ENCODE data around the gene ALOX15.
"Not testable (repeated sequence)": the region's sequence is repeated elsewhere in the genome, so short reads cannot be mapped to it uniquely, and the experiment has no call there.

Gene ALOX15

GRCh38 chr17:4617090-4617489, 24.4 kb downstream of the ALOX15 start:
- no peak for DNase-seq

GRCh38 chr17:4616476-4616875, 25.0 kb downstream of the ALOX15 start:
- no peak for DNase-seq

GRCh38 chr17:4610656-4611055, 30.8 kb downstream of the ALOX15 start:
- DNase-seq = no peak

GRCh38 chr17:4610162-4610561, 31.3 kb downstream of the ALOX15 start:
- no peak for DNase-seq

GRCh38 chr17:4609761-4610160, 31.7 kb downstream of the ALOX15 start:
- no peak for DNase-seq

DNA sequence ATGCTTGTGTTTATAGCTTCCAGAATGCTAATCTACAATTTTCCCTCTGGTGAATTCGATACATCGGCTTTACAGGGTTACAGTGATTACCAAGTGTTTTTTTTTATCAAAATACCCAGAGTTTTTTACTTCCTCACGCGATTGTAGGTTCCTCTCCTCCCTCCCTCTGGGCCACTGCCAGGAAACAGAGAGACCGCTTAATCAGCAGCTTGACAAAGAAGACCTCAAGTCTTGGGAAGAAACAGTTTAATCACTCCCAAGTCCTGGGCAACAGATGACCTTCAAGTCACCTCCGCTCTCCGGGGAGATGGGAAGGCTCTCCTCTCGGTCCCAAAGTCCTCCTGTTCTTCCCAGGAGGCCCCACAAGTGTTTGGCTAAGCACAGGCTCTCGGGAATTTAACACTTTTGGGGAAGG, 33.7 kb downstream of the ALOX15 start:
- DNase-seq = peak; percentile 67

DNA sequence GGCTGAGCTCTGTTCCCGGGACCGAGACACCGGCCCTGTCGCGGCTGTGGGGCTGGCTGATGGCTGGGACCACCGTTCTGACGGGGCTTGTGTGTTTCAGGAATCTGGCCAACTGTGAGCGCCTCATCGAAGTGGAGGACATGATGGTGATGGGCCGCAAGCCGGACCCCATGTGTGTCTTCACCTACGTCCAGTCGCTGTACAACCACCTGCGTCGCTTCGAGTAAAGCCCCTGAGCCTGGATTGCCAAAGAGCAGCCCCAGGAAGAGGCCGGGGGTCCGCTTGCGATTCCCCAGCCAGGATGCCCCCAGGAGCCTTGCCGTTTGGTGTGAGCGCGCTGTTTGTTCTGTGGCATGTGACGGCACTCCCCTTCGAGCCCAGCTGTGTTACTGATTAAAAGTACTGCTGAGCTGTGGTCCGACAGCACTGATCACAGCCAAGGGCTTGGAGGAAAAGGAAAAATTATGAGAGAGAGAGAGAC, 34.2 kb downstream of the ALOX15 start:
- DNase-seq = no peak

DNA sequence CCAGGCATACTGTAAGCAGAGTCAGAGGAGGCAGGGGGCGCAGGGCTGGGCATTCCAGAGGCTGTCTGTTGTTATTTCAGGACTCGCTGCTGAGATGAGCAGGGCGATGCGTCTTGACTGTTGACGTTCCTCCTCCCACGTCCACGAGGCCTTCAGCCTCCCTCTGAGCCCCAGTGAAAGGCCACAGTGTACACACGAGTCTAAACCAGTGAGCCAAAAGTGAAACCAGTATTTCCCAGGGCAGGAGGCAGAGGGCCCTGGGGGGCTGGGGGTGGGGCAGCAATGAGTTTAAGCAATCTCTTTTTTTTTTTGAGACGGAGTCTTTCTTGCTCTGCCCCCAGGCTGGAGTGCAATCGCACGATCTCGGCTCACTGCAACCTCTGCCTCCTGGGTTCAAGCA, 35.7 kb downstream of the ALOX15 start:
- DNase-seq = peak; percentile 56

- DNase-seq = not testable (repeated sequence)
These were observed 36.7 kb downstream of the ALOX15 start for GRCh38 chr17:4604736-4605135.

DNA sequence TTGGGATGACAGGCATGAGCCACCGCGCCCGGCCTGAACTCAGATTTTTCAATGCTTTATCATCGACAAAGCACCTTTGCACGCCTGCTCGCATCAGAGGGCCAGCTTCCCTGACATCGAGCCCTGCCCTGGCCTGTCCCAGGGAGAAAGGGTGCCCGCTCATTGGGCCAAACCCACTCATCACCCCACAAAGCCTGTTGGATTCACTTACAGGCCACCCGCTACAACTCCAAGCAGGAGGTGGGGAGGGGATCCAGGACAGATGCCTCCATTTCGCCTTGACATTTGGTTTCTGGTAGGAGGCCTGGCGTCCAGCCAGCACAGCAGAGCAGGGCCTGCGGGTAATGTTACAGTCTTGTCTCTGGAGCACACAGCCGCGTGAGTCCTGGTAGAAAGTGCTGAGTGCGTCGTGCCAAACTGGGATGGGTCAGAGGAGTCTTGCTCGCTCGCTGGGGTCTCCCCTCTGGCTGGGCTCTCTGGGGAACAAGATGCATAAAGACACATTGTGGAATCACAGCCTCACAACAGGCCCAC, 37.3 kb downstream of the ALOX15 start:
- DNase-seq = no peak

- no peak for DNase-seq
These were observed 39.4 kb downstream of the ALOX15 start for GRCh38 chr17:4602041-4602440.

- DNase-seq = no peak
These were observed 40.2 kb downstream of the ALOX15 start for GRCh38 chr17:4601326-4601725.

DNA sequence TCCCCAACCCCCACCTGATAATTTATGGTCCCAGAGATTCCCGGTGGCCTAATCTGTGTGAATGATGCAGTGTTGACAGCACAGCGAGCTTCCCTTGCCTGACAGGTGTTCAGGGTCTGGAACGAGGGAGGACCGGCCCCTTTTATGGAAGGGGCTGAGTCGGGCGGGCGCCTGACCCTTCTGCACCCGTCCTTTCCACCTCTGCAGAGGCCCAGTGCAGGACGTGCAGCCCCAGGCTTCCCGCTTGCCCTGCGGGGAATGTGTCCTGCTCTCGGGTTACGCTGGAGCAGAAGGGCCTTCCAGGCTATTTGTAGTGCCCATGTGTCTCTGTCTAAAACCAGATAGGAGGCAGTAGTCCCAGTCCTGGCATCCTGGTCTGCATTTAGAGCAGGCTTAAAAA, 40.9 kb downstream of the ALOX15 start:
- DNase-seq = no peak

DNA sequence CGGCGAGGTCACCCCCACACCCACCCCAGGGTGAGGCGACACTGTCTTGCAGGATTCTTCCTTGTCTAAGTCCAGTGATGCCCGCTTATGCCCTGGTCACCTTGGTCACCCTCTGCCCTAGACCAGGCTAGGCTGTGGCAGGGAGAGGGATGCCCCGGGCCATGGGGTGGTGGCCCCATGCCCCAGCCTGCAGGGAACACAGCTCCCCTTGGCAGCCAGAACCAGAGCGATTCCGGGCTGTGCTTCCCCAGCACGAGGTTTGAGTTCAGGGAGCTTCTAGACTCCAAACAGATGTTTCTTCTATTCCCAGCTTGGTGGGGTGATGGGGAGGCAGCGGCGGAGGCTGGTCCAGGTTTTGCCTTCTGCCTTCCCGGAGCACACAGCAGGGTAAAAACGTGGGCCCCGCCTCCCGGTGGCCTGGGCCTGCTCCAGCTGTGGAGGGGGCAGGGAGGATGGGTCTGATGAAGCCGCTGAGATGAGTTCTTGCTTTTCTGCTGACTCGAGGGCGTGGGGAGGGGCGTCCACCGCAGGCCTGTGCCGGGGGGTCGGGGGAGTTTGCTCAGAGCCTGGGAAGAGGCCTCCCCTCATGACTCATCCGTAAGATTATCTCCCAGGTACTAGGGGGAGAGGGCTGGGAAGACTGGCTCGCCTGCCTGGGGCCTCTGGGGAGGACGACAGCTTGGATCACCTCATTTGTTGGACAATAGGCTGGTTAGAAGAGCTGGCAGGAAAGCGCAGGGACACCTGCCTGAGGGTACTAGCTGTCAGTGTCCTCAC, 41.8 kb downstream of the ALOX15 start:
- DNase-seq = no peak

GRCh38 chr17:4598776-4599504, 42.5 kb downstream of the ALOX15 start:
- no peak for DNase-seq

- DNase-seq = no peak
These were observed 43.5 kb downstream of the ALOX15 start for GRCh38 chr17:4597975-4598374.

DNA sequence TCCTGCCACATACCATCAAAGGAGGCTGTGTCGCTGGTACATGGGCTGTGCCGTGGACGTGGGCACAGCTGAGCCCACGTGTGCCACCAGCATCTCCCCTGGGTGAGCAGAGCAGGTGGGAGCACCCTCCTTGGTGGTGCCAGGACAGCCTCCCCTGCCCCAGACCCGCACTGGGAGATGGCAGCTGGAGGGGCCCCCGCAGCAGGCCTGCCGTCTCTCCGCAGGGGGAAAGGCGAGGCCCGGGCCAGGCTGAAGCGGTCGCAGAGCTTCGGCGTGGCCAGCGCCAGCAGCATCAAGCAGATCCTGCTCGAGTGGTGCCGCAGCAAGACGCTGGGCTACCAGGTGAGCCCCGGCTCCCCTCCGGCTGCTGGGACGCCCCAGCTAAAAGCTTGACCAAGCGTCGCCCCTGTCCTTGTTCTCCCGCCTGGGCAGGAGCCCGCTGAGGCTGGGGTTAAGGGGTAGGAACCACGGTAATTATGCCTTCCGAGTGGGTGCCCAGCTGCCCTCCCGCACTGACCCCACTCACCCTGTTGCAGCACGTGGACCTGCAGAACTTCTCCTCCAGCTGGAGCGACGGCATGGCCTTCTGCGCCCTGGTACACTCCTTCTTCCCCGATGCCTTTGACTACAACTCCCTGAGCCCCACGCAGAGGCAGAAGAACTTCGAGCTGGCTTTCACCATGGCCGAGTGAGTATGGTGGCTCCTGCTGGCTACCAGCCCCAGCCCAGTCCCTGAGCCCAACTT, 44.7 kb downstream of the ALOX15 start:
- no peak for DNase-seq

DNA sequence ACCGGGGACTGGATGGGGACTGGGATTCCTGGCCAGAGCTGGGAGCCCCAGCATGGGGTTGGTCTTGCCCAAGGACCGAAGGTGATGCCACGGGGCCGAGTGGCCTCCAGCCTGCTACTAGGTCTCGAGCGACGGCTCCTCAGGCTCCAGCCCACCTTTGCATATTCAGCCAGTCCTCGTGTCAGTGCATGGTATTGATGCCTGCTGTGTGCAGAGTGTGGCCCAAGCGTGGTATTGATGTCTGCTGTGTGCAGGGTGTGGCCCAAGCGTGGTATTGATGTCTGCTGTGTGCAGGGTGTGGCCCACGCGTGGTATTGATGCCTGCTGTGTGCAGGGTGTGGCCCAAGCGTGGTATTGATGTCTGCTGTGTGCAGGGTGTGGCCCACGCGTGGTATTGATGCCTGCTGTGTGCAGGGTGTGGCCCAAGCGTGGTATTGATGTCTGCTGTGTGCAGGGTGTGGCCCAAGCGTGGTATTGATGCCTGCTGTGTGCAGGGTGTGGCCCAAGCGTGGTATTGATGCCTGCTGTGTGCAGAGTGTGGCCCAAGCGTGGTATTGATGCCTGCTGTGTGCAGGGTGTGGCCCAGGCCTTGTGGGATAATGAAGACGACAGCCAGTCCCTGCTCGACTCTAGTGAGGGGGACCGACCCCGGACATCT, 45.7 kb downstream of the ALOX15 start:
- not testable (repeated sequence) for DNase-seq

- peak; percentile 11 for DNase-seq
These were observed 46.4 kb downstream of the ALOX15 start for GRCh38 chr17:4594931-4595684.

GRCh38 chr17:4594406-4594805, 47.1 kb downstream of the ALOX15 start:
- no peak for DNase-seq

GRCh38 chr17:4593021-4593421, 48.5 kb downstream of the ALOX15 start:
- no peak for DNase-seq

All from MV-4-11 (cell line).